Gastrocnemius medialis (tissue), 4 donors: ENCODE measurements around the gene HDAC7.

ENCODE experiments used
- CTCF ChIP-seq, 5 experiments: fragments of 450-650 bp in 3 of 5; fragments of 200-600 bp in 2 of 5; sonication (generic) in 2 of 5; IDR thresholded peaks in 4 of 5; conservative IDR thresholded peaks in 1 of 5; 1 replicate in 4 of 5; 2 replicates in 1 of 5; pipeline ENCODE4 v1.5.1; 2016 to 2019; ENCODE audit warnings: antibody characterized with exemption in 5 of 5, mild to moderate bottlenecking in 3 of 5, moderate library complexity in 3 of 5
- POLR2A ChIP-seq, 2 donors: fragments of 450-650 bp; IDR thresholded peaks; one replicate each; pipeline ENCODE4 v1.6.1; 2017; ENCODE audit warnings: antibody characterized with exemption in 2 of 2, mild to moderate bottlenecking in 2 of 2, moderate library complexity in 2 of 2

DNA sequence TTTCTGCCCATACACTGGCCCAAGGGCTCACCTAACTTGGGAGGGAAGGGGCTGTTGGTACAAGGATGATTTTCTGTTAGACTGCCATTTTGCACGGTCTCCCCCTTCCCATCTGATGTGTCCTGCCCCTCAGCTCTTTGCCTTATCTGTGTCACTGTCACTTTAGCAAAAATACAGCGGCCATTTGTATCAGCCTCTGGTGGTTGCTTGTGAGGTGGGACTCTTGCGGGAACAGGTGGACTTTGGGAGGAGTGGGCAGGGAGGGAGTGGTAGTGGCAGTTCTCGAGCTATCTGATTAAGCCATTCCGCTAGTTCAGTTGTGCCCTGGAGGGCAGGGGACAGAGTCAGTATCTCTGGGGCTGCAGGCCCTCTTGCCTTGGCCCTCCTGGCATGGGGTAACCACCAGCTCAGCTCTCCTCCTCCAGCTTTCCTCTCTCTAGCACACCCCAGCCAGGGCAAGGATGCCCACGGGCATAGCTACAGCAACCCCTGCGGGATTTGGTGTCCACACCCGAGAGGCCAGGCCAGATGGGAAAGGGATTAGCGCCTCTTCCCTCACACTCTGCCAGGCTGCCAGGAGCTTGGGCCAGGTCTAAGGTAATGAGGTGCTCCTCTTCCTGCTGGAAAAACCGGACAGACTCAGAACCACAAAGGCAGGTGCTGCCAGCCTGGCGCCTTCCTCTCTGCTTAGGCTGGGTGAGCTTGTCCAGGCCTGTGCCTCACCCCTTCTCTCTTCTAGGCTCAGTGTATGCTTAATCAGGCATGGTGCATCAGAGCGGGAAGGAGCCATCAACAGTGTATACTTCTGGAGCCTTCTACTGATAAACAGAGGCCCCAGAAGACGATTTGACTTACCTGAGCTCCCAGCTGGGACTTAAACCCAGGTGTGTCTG is 38.0 kb downstream of the HDAC7 start:
- no peak for TF ChIP-seq CTCF (IDR thresholded peaks at IDR 0.05 in 4 of 5, conservative IDR thresholded peaks at IDR 0.05 in 1 of 5)
- TF ChIP-seq POLR2A (IDR thresholded peaks at IDR 0.05) = no peak
